ENCODE data around the gene SCRN1. TPM values are rescaled to one million over a fixed set of nuclear protein-coding genes. Genes with fewer than 3 reads are reported as not detected.
"Not testable (repeated sequence)": the region's sequence is repeated elsewhere in the genome, so short reads cannot be mapped to it uniquely, and the experiment has no call there.

The SCRN1 gene
- total RNA-seq, 1 experiment from 2014 or later: 115 TPM

GRCh38 chr7:29968683-29969395 lies 20.8 kb downstream of the SCRN1 start:
- Histone ChIP-seq H3K27me3 (ENCODE audit: control insufficient read depth, insufficient read depth, low read length) (no peaks in the 10 kb centered on the region), H3K4me3 (ENCODE audit: insufficient read depth, low read depth, low read length) (no peak overlapping the region), H3K36me3 (replicated peaks; ENCODE audit: control insufficient read depth, insufficient read depth, low read length) (peaks cover 6% of the 10 kb centered on the region)
- DNase-seq: no peak

DNA sequence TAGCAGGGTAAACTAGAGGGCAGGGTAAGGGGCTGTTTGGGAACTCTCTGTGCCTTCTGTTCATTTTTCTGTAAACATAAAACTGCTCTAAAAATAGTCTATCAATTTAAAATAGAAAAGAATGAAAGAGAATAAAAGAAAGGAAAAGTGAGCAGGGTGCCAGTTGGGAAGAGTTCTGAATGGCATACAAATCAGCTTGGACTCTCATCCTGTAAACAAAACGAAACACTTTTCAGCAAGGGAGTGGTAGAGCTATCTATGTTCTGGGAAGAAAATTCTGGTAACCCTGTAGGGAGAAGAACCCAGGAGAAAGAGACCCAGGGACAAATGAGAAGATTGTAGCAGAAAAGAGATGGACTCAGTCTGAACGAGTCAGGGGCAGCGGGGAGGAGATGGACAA lies 24.6 kb downstream of the SCRN1 start:
- Histone ChIP-seq H3K27me3 (ENCODE audit: control insufficient read depth, insufficient read depth, low read length) (no peaks in the 10 kb centered on the region), H3K4me3 (ENCODE audit: insufficient read depth, low read depth, low read length) (no peak overlapping the region), H3K36me3 (replicated peaks; ENCODE audit: control insufficient read depth, insufficient read depth, low read length) (peaks cover 9% of the 10 kb centered on the region)
- no peak for DNase-seq

- peaks cover 7% of the 10 kb centered on the region for H3K36me3 ChIP-seq (replicated peaks; ENCODE audit: control insufficient read depth, insufficient read depth, low read length)
- no peak overlapping the region for H3K4me3 ChIP-seq (ENCODE audit: insufficient read depth, low read depth, low read length)
- DNase-seq: no peak
- H3K27me3 ChIP-seq (ENCODE audit: control insufficient read depth, insufficient read depth, low read length): no peaks in the 10 kb centered on the region
These were observed 27.6 kb downstream of the SCRN1 start for GRCh38 chr7:29962035-29962434.

GRCh38 chr7:29961611-29962010 lies 28.0 kb downstream of the SCRN1 start:
- DNase-seq; H3K36me3 ChIP-seq (replicated peaks; ENCODE audit: control insufficient read depth, insufficient read depth, low read length); H3K4me3 ChIP-seq (ENCODE audit: insufficient read depth, low read depth, low read length); H3K27me3 ChIP-seq (ENCODE audit: control insufficient read depth, insufficient read depth, low read length): not testable (repeated sequence)

DNA sequence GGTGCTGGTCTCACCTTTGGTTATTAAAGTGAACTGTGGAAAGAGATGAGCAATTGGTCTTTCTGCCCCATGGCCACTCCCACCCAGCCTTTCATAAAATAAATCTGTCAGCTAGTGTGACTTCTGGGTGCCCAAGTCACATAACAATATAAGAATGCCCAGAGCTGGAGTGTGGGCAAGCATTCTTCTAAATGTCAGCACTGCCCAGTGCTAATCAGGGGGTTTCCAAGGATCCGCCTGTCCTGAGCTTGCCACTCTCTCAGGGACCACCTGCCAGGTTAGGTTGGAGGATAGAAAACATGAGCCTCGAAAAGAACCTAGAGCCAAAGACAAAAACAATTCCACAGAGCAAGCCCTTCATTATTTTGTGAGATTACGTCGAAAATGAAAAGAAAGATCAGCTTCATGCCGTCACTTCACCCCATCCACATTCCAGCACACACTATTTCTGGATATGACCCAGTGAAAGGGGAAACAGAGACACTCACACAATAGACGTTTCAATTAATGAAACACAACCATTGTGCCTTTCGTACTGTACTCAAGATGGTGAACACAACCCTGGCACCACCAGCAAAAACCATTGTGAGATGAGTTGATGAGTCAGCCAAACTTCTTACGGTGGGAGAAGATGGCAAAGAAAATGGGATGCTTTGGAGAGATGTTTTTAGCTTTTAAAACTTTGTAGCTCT lies 30.8 kb downstream of the SCRN1 start:
- Histone ChIP-seq H3K27me3 (ENCODE audit: control insufficient read depth, insufficient read depth, low read length) (no peaks in the 10 kb centered on the region), H3K36me3 (replicated peaks; ENCODE audit: control insufficient read depth, insufficient read depth, low read length) (peaks cover 9% of the 10 kb centered on the region), H3K4me3 (ENCODE audit: insufficient read depth, low read depth, low read length) (no peak overlapping the region)
- DNase-seq: peak; percentile 41

GRCh38 chr7:29957521-29958310 lies 31.9 kb downstream of the SCRN1 start:
- H3K4me3 ChIP-seq (ENCODE audit: insufficient read depth, low read depth, low read length): no peak overlapping the region
- no peaks in the 10 kb centered on the region for H3K27me3 ChIP-seq (ENCODE audit: control insufficient read depth, insufficient read depth, low read length)
- peaks cover 9% of the 10 kb centered on the region for H3K36me3 ChIP-seq (replicated peaks; ENCODE audit: control insufficient read depth, insufficient read depth, low read length)
- peak; percentile 34 for DNase-seq

- H3K36me3 ChIP-seq (replicated peaks; ENCODE audit: control insufficient read depth, insufficient read depth, low read length): peaks cover 15% of the 10 kb centered on the region
- DNase-seq: no peak
- H3K4me3 ChIP-seq (ENCODE audit: insufficient read depth, low read depth, low read length): no peak overlapping the region
- H3K27me3 ChIP-seq (ENCODE audit: control insufficient read depth, insufficient read depth, low read length): no peaks in the 10 kb centered on the region
These were observed 33.1 kb downstream of the SCRN1 start for GRCh38 chr7:29956487-29956836.

DNA sequence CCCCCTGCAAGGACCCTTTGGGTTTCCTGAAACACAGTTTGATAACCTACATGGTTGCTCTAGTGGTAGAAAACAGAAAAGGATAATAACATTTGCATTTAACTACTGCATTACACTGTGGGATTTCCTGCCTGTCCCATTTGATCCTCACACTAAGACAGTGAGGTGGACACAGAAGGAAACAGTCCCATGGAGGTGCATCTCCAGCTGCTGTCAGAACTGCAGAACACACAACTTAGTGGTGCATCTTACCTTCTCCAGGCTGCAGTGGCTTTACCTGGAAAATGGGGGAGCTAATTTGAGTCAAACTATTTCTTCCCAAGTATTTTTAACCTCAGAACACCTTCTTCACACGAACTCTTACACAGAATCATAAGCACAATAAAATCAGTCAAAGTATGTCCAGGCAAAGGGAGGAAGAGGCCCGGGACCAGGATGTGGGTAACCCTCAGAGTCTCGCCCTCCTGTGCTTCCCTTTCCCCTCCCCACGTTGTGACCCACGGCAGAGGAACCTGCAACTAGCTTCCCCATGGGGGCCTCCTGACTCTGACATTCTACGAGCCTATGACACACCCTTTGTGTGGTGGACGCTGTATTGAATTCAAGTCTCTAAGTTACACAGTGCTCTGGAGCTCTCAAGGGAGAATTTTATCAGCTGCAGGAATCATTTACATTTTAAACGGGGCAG lies 33.7 kb downstream of the SCRN1 start:
- H3K4me3 ChIP-seq (ENCODE audit: insufficient read depth, low read depth, low read length): no peak overlapping the region
- no peaks in the 10 kb centered on the region for H3K27me3 ChIP-seq (ENCODE audit: control insufficient read depth, insufficient read depth, low read length)
- peaks cover 19% of the 10 kb centered on the region for H3K36me3 ChIP-seq (replicated peaks; ENCODE audit: control insufficient read depth, insufficient read depth, low read length)
- DNase-seq: peak; percentile 28

GRCh38 chr7:29955075-29955792 lies 34.4 kb downstream of the SCRN1 start:
- no peak for DNase-seq
- no peaks in the 10 kb centered on the region for H3K27me3 ChIP-seq (ENCODE audit: control insufficient read depth, insufficient read depth, low read length)
- peaks cover 23% of the 10 kb centered on the region for H3K36me3 ChIP-seq (replicated peaks; ENCODE audit: control insufficient read depth, insufficient read depth, low read length)
- H3K4me3 ChIP-seq (ENCODE audit: insufficient read depth, low read depth, low read length): no peak overlapping the region

GRCh38 chr7:29953726-29954347 lies 35.8 kb downstream of the SCRN1 start:
- Histone ChIP-seq H3K4me3 (ENCODE audit: insufficient read depth, low read depth, low read length) (no peak overlapping the region), H3K36me3 (replicated peaks; ENCODE audit: control insufficient read depth, insufficient read depth, low read length) (peaks cover 22% of the 10 kb centered on the region), H3K27me3 (ENCODE audit: control insufficient read depth, insufficient read depth, low read length) (no peaks in the 10 kb centered on the region)
- DNase-seq: peak; percentile 30

DNA sequence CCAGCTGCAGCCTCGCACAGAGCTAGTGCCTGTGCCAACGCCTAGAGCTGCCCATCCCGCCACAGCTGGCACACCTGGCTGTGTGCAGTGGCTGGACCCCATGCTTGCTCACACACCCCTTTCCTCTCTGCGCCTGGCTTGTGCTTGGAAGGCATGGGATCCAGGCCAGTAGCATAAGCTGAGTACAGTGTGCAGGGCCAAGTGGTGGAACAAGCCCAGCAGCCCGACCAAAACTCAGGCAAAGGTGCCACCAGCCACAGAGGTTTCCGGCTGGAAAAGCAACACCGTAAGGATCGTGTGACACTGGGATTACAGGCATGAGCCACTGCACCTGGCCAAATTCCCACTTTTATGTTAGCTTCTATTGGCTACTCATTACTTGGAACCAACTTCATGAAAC lies 38.4 kb downstream of the SCRN1 start:
- Histone ChIP-seq H3K27me3 (ENCODE audit: control insufficient read depth, insufficient read depth, low read length) (no peaks in the 10 kb centered on the region), H3K36me3 (replicated peaks; ENCODE audit: control insufficient read depth, insufficient read depth, low read length) (peaks cover 26% of the 10 kb centered on the region), H3K4me3 (ENCODE audit: insufficient read depth, low read depth, low read length) (no peak overlapping the region)
- DNase-seq: no peak

GRCh38 chr7:29950480-29950879 lies 39.1 kb downstream of the SCRN1 start:
- H3K27me3 ChIP-seq (ENCODE audit: control insufficient read depth, insufficient read depth, low read length): no peaks in the 10 kb centered on the region
- H3K36me3 ChIP-seq (replicated peaks; ENCODE audit: control insufficient read depth, insufficient read depth, low read length): peaks cover 25% of the 10 kb centered on the region
- no peak for DNase-seq
- no peak overlapping the region for H3K4me3 ChIP-seq (ENCODE audit: insufficient read depth, low read depth, low read length)

- Histone ChIP-seq H3K4me3 (ENCODE audit: insufficient read depth, low read depth, low read length) (no peak overlapping the region), H3K27me3 (ENCODE audit: control insufficient read depth, insufficient read depth, low read length) (no peaks in the 10 kb centered on the region), H3K36me3 (replicated peaks; ENCODE audit: control insufficient read depth, insufficient read depth, low read length) (peaks cover 34% of the 10 kb centered on the region)
- no peak for DNase-seq
These were observed 41.0 kb downstream of the SCRN1 start for GRCh38 chr7:29948587-29948986.

All from H7 (cell line).